ENCODE data around the gene KRTAP1-5.
"Not testable (repeated sequence)": the region's sequence is repeated elsewhere in the genome, so short reads cannot be mapped to it uniquely, and the experiment has no call there.

The KRTAP1-5 gene

GRCh38 chr17:41002814-41003213 is 24.2 kb downstream of the KRTAP1-5 start:
- no peak for DNase-seq

GRCh38 chr17:41001795-41002194 is 25.2 kb downstream of the KRTAP1-5 start:
- no peak for DNase-seq

GRCh38 chr17:40999563-40999962 is 27.4 kb downstream of the KRTAP1-5 start, which contains the start of gene KRTAP3-2:
Gene KRTAP3-2 (minus strand): TSS chr17:40999906. CDS start chr17:40999853, 53 bp downstream.
- not testable (repeated sequence) for DNase-seq

GRCh38 chr17:40997361-40997760 is 29.6 kb downstream of the KRTAP1-5 start:
- no peak for DNase-seq

- no peak for DNase-seq
Observed at GRCh38 chr17:40996829-40997228, 30.2 kb downstream of the KRTAP1-5 start.

DNA sequence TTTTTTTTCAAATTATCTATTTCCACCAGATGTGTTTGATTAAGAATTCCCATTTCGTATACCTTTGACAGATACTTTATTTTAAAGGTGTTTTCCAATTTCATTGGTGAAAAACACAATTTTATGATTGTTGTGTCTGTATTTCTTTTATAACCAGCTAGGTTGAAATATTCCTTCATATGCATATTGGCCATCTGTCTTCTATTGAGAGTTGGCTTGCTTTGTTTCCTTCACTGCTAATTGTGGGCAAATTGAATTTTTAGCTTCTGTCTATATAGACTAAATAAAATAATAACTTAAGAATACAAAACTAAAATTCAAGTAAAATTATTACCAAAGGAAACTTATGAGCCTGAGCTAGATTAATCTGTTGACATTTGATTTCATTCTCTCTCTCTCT is 31.9 kb downstream of the KRTAP1-5 start:
- DNase-seq = no peak

GRCh38 chr17:40993839-40994238 is 33.2 kb downstream of the KRTAP1-5 start, which contains the start of gene KRTAP3-3:
Gene KRTAP3-3 (minus strand): TSS chr17:40994164. CDS start chr17:40994097, 67 bp downstream.
- no peak for DNase-seq

DNA sequence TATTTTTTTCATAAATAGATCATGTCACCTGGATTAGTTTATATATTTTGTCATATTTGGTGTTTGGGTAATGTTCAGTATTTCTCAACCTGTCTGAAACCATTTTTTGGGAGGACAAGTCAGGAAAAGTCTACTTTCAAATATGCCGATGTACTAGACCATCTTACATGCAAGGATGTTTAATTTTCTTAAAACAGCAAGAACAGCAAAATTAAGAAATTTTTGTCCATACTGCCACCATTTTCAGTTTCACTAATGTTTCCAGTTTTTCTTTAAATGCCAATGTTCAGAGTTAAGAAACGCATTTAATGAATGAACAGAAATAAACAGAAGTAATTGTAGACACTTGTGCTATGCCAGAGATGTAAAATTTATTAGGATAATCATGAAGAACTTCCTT is 33.9 kb downstream of the KRTAP1-5 start:
- DNase-seq = no peak

- no peak for DNase-seq
Observed at GRCh38 chr17:40992666-40993065, 34.3 kb downstream of the KRTAP1-5 start.

DNA sequence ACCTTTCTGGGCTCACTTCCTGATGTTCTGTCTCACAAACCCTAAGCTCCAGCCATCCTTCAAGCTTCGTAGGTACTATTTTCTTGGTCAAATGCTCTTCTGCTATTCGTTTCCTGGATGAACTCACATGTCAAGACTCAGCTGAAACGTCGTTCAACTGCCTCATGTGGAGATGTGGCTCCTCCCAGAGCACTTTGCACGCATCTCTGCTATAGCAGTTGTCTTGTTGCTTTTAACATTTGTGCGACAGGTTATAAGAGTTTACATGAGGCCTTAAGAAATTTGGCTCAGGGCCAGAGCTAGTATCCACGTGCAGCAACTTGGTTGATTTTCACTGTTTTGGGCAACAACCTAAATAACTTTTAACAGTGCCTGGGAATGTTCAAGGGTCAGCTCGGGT is 40.1 kb downstream of the KRTAP1-5 start:
- no peak for DNase-seq

GRCh38 chr17:40984226-40984625 is 42.8 kb downstream of the KRTAP1-5 start, which contains the start of gene KRT40:
Gene KRT40 (minus strand): TSS chr17:40984326. CDS start chr17:40984273, 53 bp downstream.
- no peak for DNase-seq

DNA sequence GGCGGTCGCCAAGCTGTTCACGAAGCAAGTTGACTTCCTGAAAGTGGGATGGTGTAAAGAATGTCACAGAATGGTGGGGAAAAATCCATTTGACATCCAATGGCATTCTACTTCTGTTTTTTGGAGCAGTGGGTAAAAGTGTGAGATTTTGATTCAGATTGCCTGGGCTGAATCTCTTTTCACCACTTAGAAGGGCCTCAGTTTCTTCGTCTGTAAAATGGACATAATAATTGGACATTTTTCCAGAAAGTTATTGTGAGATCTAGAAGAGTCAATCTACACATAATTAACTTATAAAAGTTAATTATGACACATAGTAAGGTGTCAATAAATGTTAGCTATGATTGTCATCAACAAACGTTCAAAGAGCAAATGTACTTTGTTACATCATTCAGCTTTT is 45.9 kb downstream of the KRTAP1-5 start:
- no peak for DNase-seq

DNA sequence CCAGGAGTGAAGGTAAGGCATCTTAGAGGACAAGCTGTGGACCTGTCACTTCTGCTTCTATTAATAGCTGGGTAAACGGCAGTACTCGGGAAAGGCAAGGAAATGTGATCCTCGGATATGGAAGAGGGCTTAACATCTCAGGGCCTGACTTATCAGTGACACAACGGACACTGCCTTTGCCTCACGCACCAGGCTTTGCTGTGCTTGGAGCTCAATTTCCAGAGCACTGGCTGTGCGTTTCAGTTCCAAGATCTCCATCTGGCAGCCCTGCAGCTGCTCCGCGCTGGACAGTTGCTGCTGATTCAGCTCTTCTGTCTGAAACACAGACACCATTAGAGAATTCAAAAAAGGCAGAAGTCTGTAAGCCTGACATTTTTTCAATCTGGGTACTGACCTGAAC is 46.4 kb downstream of the KRTAP1-5 start:
- DNase-seq = no peak

DNA sequence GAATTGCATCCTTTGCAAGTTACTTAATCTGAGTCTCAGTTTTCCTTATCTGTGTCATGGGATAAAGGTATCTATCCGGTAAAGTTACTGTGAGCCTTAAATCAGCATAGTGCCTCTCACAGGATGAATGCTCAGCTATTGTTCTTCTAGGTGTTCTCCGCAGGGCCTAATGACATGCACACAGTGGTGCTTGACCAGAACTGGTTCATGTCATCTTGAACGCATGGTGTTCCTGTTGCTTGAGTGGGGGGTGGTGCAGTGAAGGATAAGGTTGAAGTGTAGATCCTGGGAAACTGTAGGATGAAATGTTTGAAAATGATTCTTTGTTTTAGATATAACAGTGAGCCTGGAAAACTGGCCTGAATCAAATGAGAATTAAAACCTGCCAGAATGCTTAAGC is 46.9 kb downstream of the KRTAP1-5 start:
- DNase-seq = no peak

- DNase-seq = no peak
Observed at GRCh38 chr17:40978575-40979151, 48.3 kb downstream of the KRTAP1-5 start.
